ENCODE results near the gene ADAR. TPM values are rescaled to one million over a fixed set of nuclear protein-coding genes. Genes with fewer than 3 reads are reported as not detected.

ADAR gene
- total and polyA plus RNA-seq, 2 donors (not counting 3 experiments of a cell fraction or from before 2014, with no cell fraction given): 88.2 to 141 TPM

GRCh38 chr1:154619181-154619948, 11.4 kb upstream of the ADAR start:
- ChIA-PET CTCF (interaction anchor here (1.6 to 1.7 kb wide), 2 partner anchors 11 to 14 kb away, joined by 3 read pairs; partner anchors contain the start of gene ADAR), POLR2A (no interaction called here)
- peaks cover 81% of the 10 kb centered on the region for H3K79me2 ChIP-seq (ENCODE audit: control insufficient read depth, insufficient read depth, low read length)
- DNase-seq (ENCODE audit: low read depth, low spot score): no peak
- no peak for TF ChIP-seq MAX (IDR thresholded peaks at IDR 0.05; ENCODE audit: insufficient read depth, insufficient read length)
- no peak for TF ChIP-seq POLR2AphosphoS5 (IDR thresholded peaks at IDR 0.05; ENCODE audit: insufficient read depth, low read depth, low read length)
- no peak for TF ChIP-seq POLR2A (IDR thresholded peaks at IDR 0.05; ENCODE audit: low read depth, low read length)
- TF ChIP-seq CTCF (IDR thresholded peaks at IDR 0.05; ENCODE audit: extremely low read depth in 1 of 2, insufficient read depth in 1 of 2, low read depth in 1 of 2, low read length in 2 of 2): no peak
- no peak overlapping the region for H3K9ac ChIP-seq (replicated peaks; ENCODE audit: extremely low read depth, insufficient read depth, low read length)
- H3K9me3 ChIP-seq (replicated peaks; ENCODE audit: control insufficient read depth, insufficient read depth, low read length): no peaks in the 10 kb centered on the region
- H3K27me3 ChIP-seq (ENCODE audit: control insufficient read depth in 2 of 2, insufficient read depth in 2 of 2, low read length in 2 of 2): no peaks in the 10 kb centered on the region
- no peak overlapping the region for H3K4me2 ChIP-seq (ENCODE audit: insufficient read depth, low read length)
- H3K9me1 ChIP-seq (replicated peaks; ENCODE audit: control insufficient read depth, extremely low read depth, insufficient read depth, low read length): no peaks in the 10 kb centered on the region
- no peak for FAIRE-seq
- no peaks in the 10 kb centered on the region for H4K20me1 ChIP-seq (replicated peaks; ENCODE audit: control insufficient read depth, extremely low read depth, insufficient read depth, low read length)
- no peak overlapping the region for H3K4me3 ChIP-seq (replicated peaks in 1 of 3; ENCODE audit: insufficient read depth in 1 of 3, low read depth in 1 of 3, low read length in 3 of 3)
- H3K27ac ChIP-seq (ENCODE audit: insufficient read depth, low read depth, low read length): no peak overlapping the region
- H3K36me3 ChIP-seq (ENCODE audit: control insufficient read depth in 2 of 2, extremely low read depth in 1 of 2, insufficient read depth in 2 of 2, low read length in 2 of 2): peaks cover 0 to 6% of the 10 kb centered on the region in 2 experiments
- no TSS peak for BruUV-seq (replicated peaks)
- H2AFZ ChIP-seq (ENCODE audit: low read depth, low read length): no peak overlapping the region
- H3K4me1 ChIP-seq (ENCODE audit: control insufficient read depth, extremely low read depth, insufficient read depth, low read length): peaks cover 6% of the 10 kb centered on the region
- dilution Hi-C loops (cut with MboI; ENCODE audit: extremely low pct_ligation_motif_present, low sequenced_read_pairs): no loop called here
- intact Hi-C loops (cut with micrococcal nuclease): no loop called here

All from endothelial cell of umbilical vein (primary cell).